PC-3 (cell line): ENCODE measurements around the gene PARP15.

Source experiments
- CTCF ChIP-seq: fragments of 300-600 bp; sonication (generic); conservative IDR thresholded peaks from 2 replicates; pipeline ENCODE4 v1.5.1; 2017; ENCODE audit warnings: antibody characterized with exemption, low read depth, mild to moderate bottlenecking, low read length
- EZH2 ChIP-seq: fragments of 300-600 bp; sonication (generic); IDR thresholded peaks from one replicate; pipeline ENCODE4 v1.6.1; 2017; ENCODE audit warnings: antibody characterized with exemption, mild to moderate bottlenecking, low read length; ENCODE audit not compliant: unreplicated experiment
- EZH2phosphoT487 ChIP-seq: fragments of 300-600 bp; sonication (generic); IDR thresholded peaks from 2 replicates; pipeline ENCODE4 v1.6.1; 2018; ENCODE audit warnings: mild to moderate bottlenecking, antibody characterized with exemption, low read length, borderline replicate concordance

DNA sequence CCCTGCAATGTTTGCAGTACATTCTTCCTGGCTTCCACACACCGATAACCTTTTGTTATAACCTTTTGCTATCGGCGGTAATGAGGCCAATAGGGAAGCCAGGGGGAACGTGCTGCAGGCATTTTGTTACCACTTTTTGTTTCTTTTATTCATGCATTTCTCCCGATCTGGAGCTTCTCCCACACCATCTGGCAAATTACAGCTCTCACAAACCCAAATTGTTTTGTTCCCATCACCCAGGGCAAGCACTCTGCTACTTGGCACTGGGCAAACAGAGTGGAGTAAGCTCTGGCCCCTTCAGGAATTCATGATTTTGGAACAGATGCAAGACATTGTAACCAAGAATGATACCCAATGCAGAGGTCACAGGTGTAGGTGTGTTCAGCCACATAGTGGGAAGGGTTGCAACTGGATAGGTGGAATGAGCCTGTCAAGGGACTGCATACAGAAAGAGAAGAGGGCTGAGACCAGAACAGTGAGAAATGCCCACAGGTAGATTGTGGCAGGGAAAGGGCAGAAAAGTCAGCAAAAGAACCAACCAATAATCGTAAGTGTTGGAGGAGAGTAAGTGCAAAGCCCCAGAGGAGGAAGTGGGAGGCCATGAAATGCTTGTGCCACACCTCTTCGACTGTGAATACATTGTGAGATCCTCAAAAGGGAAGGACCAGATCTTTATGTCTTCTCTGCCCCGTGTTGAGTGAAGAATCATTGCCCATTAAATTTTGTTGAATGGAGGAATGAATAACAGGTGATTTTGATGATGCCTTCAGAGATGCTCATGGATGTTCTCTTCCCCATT, 45.8 kb downstream of the PARP15 start:
- TF ChIP-seq EZH2 (no peak), CTCF (no peak), EZH2phosphoT487 (no peak)
